GOT3 (cell line): ENCODE measurements around the gene ZNF830.
"Not testable (repeated sequence)": the region's sequence is repeated elsewhere in the genome, so short reads cannot be mapped to it uniquely, and the experiment has no call there.

ENCODE experiments used
- DNase-seq: peaks from one replicate; lab custom pipeline; 2025; ENCODE audit warnings: mixed read lengths; lab: John Stamatoyannopoulos, UW

ZNF830 gene, protein sequence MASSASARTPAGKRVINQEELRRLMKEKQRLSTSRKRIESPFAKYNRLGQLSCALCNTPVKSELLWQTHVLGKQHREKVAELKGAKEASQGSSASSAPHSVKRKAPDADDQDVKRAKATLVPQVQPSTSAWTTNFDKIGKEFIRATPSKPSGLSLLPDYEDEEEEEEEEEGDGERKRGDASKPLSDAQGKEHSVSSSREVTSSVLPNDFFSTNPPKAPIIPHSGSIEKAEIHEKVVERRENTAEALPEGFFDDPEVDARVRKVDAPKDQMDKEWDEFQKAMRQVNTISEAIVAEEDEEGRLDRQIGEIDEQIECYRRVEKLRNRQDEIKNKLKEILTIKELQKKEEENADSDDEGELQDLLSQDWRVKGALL

DNA sequence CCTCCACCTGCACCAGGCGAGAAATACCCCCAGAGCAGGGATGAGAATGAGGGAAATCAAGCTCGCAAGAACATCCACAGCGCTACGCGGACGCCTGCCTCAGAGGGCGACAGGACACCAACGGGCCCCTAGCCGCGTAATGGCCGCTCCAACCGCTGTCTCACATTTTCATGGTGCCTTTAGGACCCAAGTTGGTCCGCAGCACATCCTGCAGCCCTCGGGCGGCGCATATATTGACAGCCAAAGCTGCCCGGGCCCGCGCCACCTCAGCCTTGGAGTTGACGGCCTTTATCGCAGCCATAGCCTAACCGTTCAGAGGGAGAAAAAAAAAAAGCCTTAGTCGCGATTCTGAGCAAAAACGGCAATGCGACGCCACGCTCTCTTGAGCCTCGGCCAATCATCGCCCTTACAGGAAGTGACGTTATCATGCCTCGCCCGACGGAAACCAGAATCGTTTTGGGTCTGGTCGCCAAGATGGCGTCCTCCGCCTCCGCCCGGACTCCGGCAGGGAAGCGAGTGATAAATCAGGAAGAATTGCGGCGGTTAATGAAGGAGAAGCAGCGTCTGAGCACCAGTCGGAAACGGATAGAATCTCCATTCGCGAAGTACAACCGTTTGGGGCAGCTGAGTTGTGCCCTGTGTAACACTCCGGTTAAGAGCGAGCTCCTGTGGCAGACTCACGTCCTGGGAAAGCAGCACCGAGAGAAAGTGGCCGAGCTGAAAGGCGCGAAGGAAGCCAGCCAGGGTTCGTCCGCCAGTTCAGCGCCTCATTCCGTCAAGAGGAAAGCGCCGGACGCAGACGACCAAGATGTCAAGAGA is at the start of gene ZNF830, which contains the start of gene CCT6B:
TSS of gene ZNF830 (plus strand) at position 448 of the 819 bp plus-strand sequence. CDS start at position 475, 27 bp downstream.
TSS of gene CCT6B (minus strand) at position 368 of the 819 bp plus-strand sequence. CDS start at position 301, 67 bp downstream.
- DNase-seq: peak; percentile 76

DNA sequence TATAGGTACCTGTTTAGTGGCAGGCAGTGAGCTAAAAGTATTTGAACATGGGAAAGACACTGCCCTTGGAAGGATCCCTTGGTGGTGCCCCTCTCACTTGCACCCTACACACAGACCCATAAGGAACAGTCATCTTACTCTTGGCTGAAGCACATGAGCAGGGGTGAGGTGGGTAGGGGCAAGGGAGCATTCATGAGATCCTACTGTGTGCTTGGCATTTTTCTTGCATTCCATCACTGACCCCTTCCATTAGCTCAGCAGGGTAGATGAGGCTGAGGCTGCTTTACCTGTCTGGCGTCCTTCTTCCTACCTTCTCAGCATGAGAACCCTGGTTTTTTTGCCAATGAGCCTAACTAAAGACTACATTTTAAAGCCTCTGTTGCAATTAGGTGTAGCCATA is 48.3 kb upstream of the ZNF830 start:
- DNase-seq: no peak

DNA sequence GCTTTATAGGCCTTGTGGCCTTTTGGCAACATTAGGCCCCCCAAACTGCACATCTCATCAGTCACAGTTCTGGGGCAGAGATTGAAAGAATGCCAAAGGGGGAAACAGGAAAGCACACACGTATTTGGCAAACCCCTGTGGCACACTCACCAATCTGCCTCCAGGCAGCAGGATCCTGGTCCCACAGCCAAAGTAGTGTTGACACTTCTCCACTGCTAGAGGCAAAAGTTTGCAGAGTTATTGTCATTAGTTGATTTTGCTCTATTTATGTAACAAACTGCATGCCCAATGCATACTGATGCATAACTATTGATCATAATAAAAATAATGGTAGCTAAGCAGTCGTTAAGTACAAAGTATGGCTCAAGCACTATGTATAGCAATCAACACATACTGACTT is 45.2 kb upstream of the ZNF830 start:
- no peak for DNase-seq

DNA sequence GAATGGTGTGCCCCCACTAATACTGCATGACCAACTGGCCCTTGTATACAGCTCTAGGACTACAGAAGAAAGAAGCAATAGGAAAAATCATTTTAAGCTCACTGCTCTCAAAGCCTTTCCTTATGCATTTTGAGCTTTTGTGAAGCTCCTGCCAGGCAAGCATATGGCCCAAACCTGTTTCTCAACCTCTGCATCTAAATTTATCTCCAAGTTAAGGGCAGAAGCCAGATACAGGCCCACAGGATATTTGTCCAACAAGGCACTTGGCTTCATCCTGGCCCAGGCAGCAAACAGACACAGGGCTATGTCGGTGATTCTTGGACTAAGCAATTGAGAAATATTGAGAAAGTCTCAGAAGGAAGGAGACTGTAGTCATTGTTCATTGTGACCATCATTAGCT is 44.0 kb upstream of the ZNF830 start:
- no peak for DNase-seq

DNA sequence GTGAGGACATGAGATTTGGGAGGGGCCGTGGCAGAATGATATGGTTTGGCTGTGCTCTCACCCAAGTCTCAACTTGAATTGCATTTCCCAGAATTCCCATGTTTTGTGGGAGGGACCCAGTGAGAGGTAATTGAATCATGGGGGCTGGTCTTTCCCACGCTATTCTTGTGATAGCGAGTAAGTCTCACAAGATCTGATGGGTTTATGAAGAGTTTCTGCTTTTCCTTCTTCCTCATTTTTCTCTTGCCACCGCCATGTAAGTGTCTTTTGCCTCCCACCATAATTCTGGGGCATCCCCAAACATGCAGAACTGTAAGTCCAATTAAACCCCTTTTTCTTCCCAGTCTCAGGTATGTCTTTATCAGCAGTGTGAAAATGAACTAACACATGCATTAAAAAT is 40.7 kb upstream of the ZNF830 start:
- no peak for DNase-seq

DNA sequence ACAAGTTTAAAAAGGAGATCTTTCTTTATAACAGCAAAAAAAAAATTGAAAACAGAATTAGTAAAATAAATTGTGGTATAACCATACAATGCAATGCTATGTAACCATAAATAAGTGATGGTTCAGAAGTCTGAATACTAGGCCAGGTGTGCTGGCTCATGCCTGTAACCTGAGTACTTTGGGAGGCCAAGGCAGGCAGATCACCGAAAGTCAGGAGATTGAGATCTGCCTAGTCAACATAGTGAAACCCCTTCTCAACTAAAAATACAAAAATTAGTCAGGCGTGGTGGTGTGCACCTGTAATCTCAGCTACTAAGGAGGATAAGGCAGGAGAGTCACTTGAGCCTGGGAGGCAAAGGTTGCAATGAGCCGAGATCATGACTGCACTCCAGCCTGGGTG is 34.7 kb upstream of the ZNF830 start:
- no peak for DNase-seq

DNA sequence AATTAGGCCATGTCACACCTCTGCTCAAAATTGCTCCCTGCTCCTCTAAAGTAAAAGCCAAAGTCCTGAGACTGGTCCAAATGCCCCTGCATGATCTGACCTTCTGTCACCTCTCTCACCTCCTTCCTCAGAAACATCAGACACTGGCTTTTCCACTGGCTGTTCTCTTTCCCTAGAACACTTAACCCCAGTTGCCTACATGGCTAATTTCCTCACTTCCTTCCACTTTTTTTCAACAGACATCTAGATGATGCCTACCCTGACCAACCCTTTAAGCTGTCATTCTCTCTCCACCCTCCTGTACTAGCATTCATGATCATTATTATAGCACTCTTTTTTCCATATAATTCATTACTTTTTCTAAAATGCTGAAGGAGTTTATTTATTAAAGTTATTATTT is 31.1 kb upstream of the ZNF830 start:
- no peak for DNase-seq

DNA sequence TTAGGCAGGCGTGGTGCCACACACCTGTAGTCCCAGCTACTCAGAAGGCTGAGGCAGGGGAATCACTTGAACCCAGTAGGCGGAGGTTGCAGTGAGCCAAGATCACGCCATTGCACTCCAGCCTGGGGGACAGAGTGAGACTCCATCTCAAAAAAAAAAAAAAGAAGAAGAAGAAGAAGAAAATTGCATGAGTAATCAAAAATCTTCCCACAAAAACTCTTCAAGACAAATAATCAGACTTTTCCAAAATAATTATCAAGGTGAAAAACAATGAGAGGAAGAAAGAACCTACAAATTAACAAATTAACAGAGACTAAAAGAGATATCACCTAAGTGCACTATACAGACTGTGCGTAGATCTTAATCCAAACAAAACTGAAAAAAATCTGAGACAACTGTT is 10.6 kb upstream of the ZNF830 start:
- DNase-seq: not testable (repeated sequence)

DNA sequence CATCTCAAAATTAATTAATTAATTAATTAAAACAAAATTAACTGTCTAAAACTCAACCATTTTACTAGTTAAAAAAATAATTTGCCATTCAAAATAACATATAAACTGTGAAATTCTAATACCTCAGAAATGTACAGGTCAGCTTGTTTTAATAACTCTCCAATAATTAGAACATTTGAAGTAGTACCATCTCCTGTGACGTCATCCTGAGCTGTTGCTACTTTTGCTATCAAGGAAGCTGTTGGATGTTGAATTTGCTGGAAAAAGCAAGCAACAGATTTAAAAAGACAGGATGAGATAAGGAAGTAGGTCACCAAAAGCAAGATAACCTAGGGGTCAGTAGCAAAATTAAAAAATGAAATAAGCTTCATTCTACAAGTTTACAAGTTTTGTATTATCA is 2.9 kb upstream of the ZNF830 start:
- DNase-seq: no peak

DNA sequence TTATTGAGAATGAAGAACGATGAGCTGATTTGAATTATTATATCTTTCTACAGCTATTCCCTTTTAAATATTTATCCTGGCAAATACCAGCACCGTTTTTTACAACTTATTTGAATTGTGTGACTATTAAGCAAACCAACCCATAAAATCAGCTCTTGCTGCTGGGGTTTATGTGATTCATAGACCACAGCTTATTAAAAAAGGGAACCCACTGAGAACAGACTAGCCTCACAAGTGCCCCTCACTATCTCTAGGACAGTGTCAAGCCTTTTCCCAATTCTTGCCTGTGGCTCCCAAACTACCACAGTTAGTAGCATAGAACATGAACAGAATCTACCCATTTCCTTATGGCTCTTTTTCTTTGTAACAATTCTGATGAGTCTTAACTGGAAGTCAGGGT is 12.8 kb downstream of the ZNF830 start:
- no peak for DNase-seq

DNA sequence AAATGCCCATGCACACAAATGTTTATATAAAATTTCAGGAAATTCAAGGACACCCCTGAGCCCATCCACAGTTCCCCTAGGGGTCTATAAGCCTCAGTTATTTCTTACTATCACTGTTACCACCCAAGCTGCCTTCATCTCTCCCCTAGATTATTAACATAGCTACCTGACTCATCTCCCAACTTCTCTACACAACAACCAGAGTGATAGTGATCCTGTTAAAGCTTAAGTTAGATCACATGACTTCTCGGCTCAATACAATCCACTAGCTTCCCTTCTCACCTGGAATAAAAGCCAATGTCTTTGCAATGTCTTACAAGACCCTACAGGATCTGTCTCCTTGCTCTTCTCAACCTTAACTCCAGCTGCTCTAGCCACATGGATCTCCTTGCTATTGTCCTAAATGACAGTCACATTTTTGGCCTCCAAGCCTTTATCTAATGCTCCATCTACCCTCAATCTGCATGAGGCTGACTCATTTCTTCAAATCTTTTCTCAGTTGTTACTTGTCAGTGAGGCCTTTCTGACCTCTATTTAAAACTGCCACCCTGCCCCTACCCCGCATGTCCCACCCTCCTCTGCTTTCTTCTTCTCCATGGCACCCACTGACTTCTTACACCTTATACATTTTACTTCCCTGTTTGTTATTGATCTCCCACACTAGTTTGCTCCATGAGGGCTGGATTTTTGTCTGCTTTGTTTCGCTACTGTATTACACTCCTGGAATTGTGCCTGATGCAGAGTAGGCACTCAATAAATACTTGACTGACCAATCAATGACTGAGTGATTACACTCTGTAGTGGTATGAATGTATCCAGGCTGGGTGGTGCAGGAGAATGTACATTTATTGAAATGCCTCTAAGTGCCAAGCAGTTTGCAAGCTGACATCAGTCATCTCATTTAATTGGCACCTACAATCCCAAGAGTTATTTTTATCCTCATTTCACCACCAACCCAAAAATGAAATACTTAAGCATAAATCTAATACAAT is 13.8 kb downstream of the ZNF830 start:
- no peak for DNase-seq

DNA sequence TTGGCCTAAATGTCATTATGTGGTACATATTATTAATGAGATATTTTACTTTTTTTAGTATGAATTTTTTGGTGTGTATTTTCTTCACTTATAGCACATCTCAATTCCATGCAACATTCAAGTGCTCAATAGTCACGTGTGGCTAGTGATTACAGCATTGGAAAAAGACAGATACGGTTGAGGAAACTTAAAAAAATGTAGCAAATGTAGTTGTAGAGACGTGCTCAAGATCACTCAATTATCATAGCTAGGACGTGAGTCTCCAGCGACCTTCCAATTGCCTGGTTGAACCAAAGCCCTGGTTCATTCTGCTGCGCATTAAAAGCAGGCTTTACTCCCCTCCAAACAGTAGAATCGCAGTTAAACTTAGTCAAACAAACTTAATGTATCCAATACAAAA is 17.8 kb downstream of the ZNF830 start:
- no peak for DNase-seq

DNA sequence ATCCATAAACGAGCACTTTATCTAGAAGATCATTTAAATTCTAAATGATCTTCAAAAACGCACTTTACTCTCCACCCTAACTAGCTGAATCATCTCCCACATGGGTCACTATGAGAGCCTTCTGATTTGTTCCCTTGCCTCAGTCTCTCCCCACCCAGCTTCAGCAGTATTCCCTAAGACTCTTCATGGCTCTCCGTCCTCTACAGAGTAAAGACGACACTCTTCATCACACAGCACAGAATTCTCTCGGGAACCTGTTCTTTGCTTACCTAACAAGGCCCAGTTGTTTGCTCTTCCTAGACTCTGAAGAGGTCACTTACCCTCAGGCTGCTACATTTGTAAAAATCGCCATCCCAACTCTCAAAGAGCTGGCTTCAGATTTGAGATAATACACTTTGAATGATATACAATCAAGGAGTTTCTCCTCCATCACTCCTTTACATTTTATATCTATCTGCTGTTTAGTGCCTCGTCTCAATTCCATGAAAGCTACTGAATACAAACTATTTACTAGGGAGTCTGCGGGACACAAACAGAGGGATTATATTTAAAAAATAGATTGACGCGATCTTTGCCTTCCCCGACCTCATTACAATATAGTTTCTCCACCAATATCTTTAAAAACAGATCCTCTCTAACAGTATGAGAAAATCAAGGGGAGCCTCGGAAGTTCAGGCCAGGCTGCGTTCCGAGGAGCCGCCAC is 18.5 kb downstream of the ZNF830 start:
- DNase-seq: no peak

DNA sequence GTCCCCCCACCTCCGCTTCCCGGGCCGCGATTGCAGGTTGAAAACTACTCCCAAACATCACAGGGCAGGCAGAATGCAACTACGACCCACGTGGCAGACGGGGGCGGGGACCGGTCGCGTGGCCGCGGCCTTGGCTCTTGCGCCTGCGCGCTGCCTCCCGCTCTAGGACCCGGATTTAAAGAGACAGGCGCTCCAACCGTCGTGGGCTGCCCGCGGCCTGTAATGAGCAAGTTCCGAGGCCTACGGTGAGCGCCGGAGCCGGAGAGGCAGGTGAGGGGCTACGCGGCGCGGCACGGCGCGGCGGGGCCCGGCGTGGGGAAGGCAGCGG is 19.0 kb downstream of the ZNF830 start, which contains the start of gene LIG3:
TSS of gene LIG3 (plus strand) at position 160 of the 328 bp plus-strand sequence. CDS start 2,494 bp downstream, outside the sequence.
- peak; percentile 77 for DNase-seq

DNA sequence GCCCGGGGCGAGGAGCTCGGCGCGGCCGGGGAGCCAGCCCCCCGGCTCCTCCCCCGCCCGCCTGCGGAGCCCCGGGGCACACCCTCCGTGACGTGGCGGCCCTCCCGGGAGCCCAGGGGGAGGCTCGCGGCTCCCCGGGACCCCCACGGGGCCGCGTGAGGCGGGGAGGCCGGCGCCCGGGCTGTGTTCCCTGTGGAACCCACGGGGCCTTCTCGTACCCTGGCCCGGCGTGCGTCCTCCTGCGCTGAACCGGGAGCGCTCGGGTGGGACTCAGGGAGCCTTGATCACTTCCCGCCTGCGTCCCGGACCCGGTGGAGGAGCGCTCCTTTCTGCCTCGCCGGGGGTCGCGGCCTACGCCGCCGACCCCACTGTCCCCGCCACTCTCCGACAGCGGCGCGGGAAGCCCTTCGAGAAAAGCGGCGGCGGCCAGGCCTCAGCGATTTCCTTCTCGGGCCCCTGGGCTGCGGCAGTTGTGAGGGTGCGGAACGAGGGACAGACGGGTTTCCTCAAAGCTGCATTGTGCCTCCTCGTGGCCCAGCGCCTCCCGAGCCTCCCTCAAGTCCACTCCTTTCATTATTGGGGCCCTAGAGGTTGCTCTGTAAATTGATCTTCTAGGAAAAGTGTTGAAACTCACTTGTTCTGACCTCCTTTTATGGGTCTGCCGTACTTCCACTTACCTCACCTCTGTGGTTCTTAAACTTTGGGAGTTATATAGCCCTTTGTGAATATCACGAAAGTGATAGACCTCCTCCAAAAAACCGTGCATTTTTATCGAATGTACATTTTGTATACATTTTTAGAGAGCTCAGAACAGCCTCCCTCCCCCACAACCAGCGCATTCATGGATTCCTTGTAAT is 19.6 kb downstream of the ZNF830 start:
- DNase-seq: peak; percentile 73

DNA sequence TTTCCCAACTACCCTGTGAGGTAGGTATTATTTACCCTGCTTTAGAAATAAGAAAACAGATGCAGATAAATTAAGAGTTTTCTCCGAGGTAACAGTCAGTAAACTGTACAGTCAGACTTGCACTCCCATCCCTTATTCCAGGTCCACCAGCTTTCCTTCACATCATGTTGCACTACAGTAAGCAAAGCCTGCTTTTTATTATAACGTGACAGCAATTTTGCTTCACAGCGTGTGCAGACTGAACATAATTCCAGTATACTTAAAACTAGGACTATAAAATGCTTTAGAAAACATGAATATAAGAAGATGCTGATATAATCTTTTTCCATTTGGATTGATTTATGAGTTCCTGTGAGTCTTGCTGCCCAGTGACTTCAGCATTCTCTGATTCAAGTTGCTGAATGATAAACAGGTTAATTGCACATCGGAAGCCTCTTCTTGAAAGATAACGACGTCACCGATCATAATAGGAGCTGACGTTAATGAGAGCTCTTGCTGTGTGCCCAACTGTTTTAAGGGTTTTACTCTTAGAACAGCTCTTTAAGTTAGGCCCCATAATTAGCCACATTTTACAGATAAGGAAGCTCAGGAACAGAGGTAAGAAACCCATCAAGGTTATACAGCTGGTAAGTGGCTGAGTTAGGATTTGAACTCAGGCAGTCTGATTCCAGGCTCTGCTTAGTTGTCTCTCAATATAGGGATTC is 20.4 kb downstream of the ZNF830 start:
- DNase-seq: no peak

DNA sequence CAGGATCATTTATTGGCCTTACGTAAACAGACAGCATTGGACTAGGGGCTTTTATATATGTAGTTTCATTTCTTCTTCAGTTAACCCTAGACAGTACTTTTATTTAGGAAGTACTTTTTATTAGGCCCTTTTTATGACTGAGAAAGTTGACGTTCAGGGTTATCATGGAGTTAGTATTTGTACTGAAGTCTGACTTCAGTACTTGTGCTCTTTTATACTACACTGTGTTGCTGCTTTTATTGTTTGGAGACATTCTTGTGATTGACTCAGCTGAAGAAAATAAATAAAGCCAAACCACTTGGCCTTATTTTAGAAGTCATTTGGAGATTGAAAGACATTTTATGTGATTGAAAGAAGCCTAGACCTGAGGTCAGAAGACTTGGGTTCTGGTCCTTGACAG is 25.9 kb downstream of the ZNF830 start:
- DNase-seq: no peak

DNA sequence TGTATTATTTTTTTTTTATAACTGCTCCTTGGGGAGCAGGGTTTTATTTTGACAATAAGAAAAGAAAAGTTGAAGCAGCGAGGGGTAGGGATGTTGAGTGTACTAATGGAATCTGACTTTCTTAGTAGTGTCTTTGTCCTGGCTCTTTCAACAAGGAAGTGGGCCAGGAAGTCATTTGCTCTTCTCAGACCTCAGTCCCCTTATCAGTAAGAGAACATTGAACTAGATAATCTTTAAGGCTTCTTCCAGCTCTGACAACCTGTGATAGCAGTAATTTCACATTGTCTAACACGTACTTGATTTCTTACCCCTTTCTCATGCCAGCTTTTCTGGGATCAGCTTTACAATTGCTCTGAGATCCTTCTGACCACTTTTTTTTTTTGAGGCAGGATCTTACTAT is 27.3 kb downstream of the ZNF830 start:
- DNase-seq: no peak

DNA sequence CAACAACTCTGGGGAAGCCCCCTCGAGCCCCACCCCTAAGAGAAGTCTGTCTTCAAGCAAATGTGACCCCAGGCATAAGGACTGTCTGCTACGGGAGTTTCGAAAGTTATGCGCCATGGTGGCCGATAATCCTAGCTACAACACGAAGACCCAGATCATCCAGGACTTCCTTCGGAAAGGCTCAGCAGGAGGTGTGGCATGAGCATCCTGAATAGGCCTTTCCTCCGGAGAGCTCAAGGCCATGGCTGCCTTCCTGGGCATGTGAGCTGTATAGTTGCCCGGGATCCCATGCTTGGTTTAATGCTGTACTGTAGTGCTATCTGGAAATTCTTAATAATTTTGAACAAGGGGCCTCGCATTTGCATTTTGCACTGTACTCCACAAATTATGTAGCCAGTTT is 28.1 kb downstream of the ZNF830 start:
- no peak for DNase-seq

DNA sequence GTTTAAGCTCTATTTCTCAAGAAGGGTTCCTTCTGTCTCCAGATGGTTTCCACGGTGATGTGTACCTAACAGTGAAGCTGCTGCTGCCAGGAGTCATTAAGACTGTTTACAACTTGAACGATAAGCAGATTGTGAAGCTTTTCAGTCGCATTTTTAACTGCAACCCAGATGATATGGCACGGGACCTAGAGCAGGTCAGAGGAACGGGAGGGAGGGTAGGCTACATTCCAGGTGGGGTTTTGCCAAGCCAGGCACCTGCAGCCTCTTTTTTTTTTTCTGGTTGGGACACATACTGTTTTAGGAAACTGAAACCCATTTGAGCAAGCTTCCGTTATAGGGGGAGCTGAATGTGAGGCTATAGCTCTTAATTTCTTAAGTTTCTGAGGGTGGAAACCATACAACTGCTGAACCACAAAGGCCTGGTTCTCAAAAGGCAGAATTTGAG is 29.6 kb downstream of the ZNF830 start:
- DNase-seq: no peak
